WTC11 (cell line): ENCODE data around the gene ZFP36L2. TPM values are rescaled to one million over a fixed set of nuclear protein-coding genes. Genes with fewer than 3 reads are reported as not detected.

Experiments used
- ATAC-seq: fragments of 200-7000 bp; cut with Tn5 transposase; 2 replicates; pipeline ENCODE4 v1.10.0; 2021; ENCODE audit warnings: mild to moderate bottlenecking, moderate library complexity
- CTCF ChIA-PET: fragments of 300-600 bp; sonication (Branson Sonifier 250); formaldehyde crosslinking; loops from one replicate; lab custom pipeline; 2021; ENCODE audit warnings: antibody characterized with exemption; lab: Charles Lee
- POLR2A ChIA-PET: fragments of 350-600 bp; sonication (Branson Sonifier 250); formaldehyde crosslinking; loops from one replicate; lab custom pipeline; 2021; ENCODE audit warnings: antibody characterized with exemption; lab: Charles Lee
- DNase-seq: peaks from one replicate; pipeline ENCODE4 v3.0.0; 2021; ENCODE audit warnings: low spot score
- H3K27ac Mint-ChIP-seq: 2 replicates; pipeline ENCODE4 v1.8.0; 2021; ENCODE audit warnings: mixed read lengths
- H3K27me3 Mint-ChIP-seq: 2 replicates; pipeline ENCODE4 v1.8.0; 2021; ENCODE audit warnings: low read depth, mild to moderate bottlenecking, moderate library complexity, mixed read lengths
- H3K36me3 Mint-ChIP-seq: 2 replicates; pipeline ENCODE4 v1.8.0; 2021; ENCODE audit warnings: mixed read lengths
- H3K4me1 Mint-ChIP-seq: 2 replicates; pipeline ENCODE4 v1.8.0; 2022; ENCODE audit warnings: mixed read lengths
- H3K4me3 Mint-ChIP-seq: 2 replicates; pipeline ENCODE4 v1.8.0; 2021; ENCODE audit warnings: mild to moderate bottlenecking, moderate library complexity, mixed read lengths
- H3K9me3 Mint-ChIP-seq: 2 replicates; pipeline ENCODE4 v1.8.0; 2021; ENCODE audit warnings: mixed read lengths
- ARID4B ChIP-seq: sonication (generic); formaldehyde crosslinking; IDR thresholded peaks from 2 replicates; pipeline ENCODE4 v1.8.0; 2023; ENCODE audit warnings: missing genetic modification reagents, mild to moderate bottlenecking, borderline replicate concordance
- ATF2 ChIP-seq: sonication (generic); formaldehyde crosslinking; IDR thresholded peaks from 2 replicates; pipeline ENCODE4 v1.8.1; 2022; ENCODE audit warnings: low read depth, missing genetic modification reagents, borderline replicate concordance
- ESRRA ChIP-seq: sonication (generic); formaldehyde crosslinking; IDR thresholded peaks from 2 replicates; pipeline ENCODE4 v1.8.1; 2022; ENCODE audit warnings: mild to moderate bottlenecking, missing genetic modification reagents, borderline replicate concordance
- FOXP4 ChIP-seq: sonication (generic); formaldehyde crosslinking; IDR thresholded peaks from 2 replicates; pipeline ENCODE4 v1.8.0; 2022; ENCODE audit warnings: mild to moderate bottlenecking, missing genetic modification reagents
- KAT7 ChIP-seq: sonication (generic); formaldehyde crosslinking; IDR thresholded peaks from 2 replicates; pipeline ENCODE4 v1.8.1; 2023; ENCODE audit warnings: missing genetic modification reagents, mild to moderate bottlenecking, borderline replicate concordance
- MXD4 ChIP-seq: fragments of 250-450 bp; sonication (Bioruptor Pico); IDR thresholded peaks from 2 replicates; pipeline ENCODE4 v1.8.0; 2021; ENCODE audit warnings: mild to moderate bottlenecking, moderate library complexity, borderline replicate concordance
- NFATC4 ChIP-seq: fragments of 250-450 bp; sonication (Bioruptor Pico); IDR thresholded peaks from 2 replicates; pipeline ENCODE4 v1.9.0; 2021; ENCODE audit warnings: mild to moderate bottlenecking
- NFYB ChIP-seq: sonication (generic); formaldehyde crosslinking; conservative IDR thresholded peaks from 2 replicates; pipeline ENCODE4 v1.8.0; 2022; ENCODE audit warnings: low read depth, missing genetic modification reagents
- RELA ChIP-seq: sonication (generic); formaldehyde crosslinking; IDR thresholded peaks from 2 replicates; pipeline ENCODE4 v1.8.1; 2022; ENCODE audit warnings: missing genetic modification reagents, mild to moderate bottlenecking, borderline replicate concordance
- RORB ChIP-seq: fragments of 250-450 bp; sonication (Bioruptor Pico); IDR thresholded peaks from 2 replicates; pipeline ENCODE4 v1.9.0; 2021; ENCODE audit warnings: mild to moderate bottlenecking
- USF2 ChIP-seq: sonication (generic); formaldehyde crosslinking; IDR thresholded peaks from 2 replicates; pipeline ENCODE4 v1.8.1; 2023; ENCODE audit warnings: mild to moderate bottlenecking, missing genetic modification reagents, moderate library complexity
- ZNF317 ChIP-seq: sonication (generic); formaldehyde crosslinking; IDR thresholded peaks from 2 replicates; pipeline ENCODE4 v1.8.1; 2023; ENCODE audit warnings: low read depth, mild to moderate bottlenecking, moderate library complexity, missing genetic modification reagents, borderline replicate concordance
- ZNF423 ChIP-seq: fragments of 250-450 bp; sonication (Bioruptor Pico); IDR thresholded peaks from 2 replicates; pipeline ENCODE4 v2.1.2; 2022; ENCODE audit warnings: mild to moderate bottlenecking, moderate library complexity
- total RNA-seq: library from RNA; stranded (reverse); gene quantifications from 3 replicates; pipeline ENCODE4 v1.2.3, GENCODE V29; 2021
- TF ChIP-seq, protein P1 (sequence below): sonication (generic); formaldehyde crosslinking; IDR thresholded peaks from 2 replicates; pipeline ENCODE4 v1.8.1; 2023; ENCODE audit warnings: mild to moderate bottlenecking, missing genetic modification reagents, moderate library complexity
- TF ChIP-seq, protein P2 (sequence below): sonication (generic); formaldehyde crosslinking; IDR thresholded peaks from 2 replicates; pipeline ENCODE4 v1.8.1; 2023; ENCODE audit warnings: mild to moderate bottlenecking, missing genetic modification reagents
- TF ChIP-seq, protein P3 (sequence below): fragments of 250-450 bp; sonication (Bioruptor Pico); IDR thresholded peaks from 2 replicates; pipeline ENCODE4 v1.9.0; 2021; ENCODE audit warnings: mild to moderate bottlenecking

Gene ZFP36L2
- total RNA-seq, 1 experiment from 2014 or later, result 50.4 TPM

DNA sequence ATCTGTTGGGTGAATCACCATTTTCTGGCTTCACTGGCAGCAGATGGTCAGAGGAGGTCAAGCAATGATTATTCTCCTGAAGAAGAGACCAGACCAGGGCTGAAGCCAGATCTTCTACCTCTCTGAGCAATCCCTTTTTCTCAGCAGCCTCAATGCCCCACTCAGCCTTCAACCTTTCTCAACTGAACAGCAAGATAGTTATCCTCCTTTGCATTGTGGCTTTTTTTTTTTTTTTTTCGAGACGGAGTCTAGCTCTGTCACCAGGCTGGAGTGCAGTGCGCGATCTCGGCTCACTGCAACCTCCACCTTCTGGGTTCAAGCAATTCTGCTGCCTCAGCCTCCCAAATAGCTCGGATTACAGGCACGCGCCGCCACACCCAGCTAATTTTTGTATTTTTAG, 50.5 kb downstream of the ZFP36L2 start:
- no peak overlapping the region for H3K4me3 Mint-ChIP-seq
- ATAC-seq (no peak), DNase-seq (no peak)
- H3K27ac Mint-ChIP-seq, result no peak overlapping the region
- ChIA-PET CTCF (no interaction called here), POLR2A (no interaction called here)
- H3K36me3 Mint-ChIP-seq, result peaks cover 32% of the 10 kb centered on the region
- H3K27me3 Mint-ChIP-seq, result peaks cover 6% of the 10 kb centered on the region
- peaks cover 41% of the 10 kb centered on the region for H3K4me1 Mint-ChIP-seq
- TF ChIP-seq USF2 (CRISPR knock-in tag), result no peak
- no peak for TF ChIP-seq NFATC4 (CRISPR knock-in tag)
- TF ChIP-seq KAT7 (CRISPR knock-in tag), result no peak
- TF ChIP-seq MXD4 (CRISPR knock-in tag), result no peak
- no peak for TF ChIP-seq ESRRA (CRISPR knock-in tag)
- TF ChIP-seq NFYB (CRISPR knock-in tag), result no peak
- TF ChIP-seq, protein P1, sequence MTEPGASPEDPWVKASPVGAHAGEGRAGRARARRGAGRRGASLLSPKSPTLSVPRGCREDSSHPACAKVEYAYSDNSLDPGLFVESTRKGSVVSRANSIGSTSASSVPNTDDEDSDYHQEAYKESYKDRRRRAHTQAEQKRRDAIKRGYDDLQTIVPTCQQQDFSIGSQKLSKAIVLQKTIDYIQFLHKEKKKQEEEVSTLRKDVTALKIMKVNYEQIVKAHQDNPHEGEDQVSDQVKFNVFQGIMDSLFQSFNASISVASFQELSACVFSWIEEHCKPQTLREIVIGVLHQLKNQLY, result no peak
- TF ChIP-seq, protein P2, sequence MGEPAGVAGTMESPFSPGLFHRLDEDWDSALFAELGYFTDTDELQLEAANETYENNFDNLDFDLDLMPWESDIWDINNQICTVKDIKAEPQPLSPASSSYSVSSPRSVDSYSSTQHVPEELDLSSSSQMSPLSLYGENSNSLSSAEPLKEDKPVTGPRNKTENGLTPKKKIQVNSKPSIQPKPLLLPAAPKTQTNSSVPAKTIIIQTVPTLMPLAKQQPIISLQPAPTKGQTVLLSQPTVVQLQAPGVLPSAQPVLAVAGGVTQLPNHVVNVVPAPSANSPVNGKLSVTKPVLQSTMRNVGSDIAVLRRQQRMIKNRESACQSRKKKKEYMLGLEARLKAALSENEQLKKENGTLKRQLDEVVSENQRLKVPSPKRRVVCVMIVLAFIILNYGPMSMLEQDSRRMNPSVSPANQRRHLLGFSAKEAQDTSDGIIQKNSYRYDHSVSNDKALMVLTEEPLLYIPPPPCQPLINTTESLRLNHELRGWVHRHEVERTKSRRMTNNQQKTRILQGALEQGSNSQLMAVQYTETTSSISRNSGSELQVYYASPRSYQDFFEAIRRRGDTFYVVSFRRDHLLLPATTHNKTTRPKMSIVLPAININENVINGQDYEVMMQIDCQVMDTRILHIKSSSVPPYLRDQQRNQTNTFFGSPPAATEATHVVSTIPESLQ, result no peak
- no peak for TF ChIP-seq RORB
- no peak for TF ChIP-seq ARID4B (CRISPR knock-in tag)
- TF ChIP-seq, protein P3, sequence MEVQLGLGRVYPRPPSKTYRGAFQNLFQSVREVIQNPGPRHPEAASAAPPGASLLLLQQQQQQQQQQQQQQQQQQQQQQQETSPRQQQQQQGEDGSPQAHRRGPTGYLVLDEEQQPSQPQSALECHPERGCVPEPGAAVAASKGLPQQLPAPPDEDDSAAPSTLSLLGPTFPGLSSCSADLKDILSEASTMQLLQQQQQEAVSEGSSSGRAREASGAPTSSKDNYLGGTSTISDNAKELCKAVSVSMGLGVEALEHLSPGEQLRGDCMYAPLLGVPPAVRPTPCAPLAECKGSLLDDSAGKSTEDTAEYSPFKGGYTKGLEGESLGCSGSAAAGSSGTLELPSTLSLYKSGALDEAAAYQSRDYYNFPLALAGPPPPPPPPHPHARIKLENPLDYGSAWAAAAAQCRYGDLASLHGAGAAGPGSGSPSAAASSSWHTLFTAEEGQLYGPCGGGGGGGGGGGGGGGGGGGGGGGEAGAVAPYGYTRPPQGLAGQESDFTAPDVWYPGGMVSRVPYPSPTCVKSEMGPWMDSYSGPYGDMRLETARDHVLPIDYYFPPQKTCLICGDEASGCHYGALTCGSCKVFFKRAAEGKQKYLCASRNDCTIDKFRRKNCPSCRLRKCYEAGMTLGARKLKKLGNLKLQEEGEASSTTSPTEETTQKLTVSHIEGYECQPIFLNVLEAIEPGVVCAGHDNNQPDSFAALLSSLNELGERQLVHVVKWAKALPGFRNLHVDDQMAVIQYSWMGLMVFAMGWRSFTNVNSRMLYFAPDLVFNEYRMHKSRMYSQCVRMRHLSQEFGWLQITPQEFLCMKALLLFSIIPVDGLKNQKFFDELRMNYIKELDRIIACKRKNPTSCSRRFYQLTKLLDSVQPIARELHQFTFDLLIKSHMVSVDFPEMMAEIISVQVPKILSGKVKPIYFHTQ (CRISPR knock-in tag), result no peak
- TF ChIP-seq RELA (CRISPR knock-in tag), result no peak
- no peak for TF ChIP-seq FOXP4
- TF ChIP-seq ATF2 (CRISPR knock-in tag), result no peak
- no peak for TF ChIP-seq ZNF317 (CRISPR knock-in tag)
- TF ChIP-seq ZNF423, result no peak
- TF ChIP-seq, all 79 proteins: peak for 0
- H3K9me3 Mint-ChIP-seq, result peaks cover 24% of the 10 kb centered on the region
